ENCODE data around the gene PRDM16. TPM values are rescaled to one million over a fixed set of nuclear protein-coding genes. Genes with fewer than 3 reads are reported as not detected.
A peak's percentile ranks its signal among the peaks of the same experiment; 100 is the strongest.

Gene PRDM16
- polyA plus RNA-seq, 1 donor from 2014 or later = 0.21 TPM

GRCh38 chr1:3140437-3140836, 71.4 kb downstream of the PRDM16 start:
- peaks cover 3% of the 10 kb centered on the region for H3F3A ChIP-seq (ENCODE audit: insufficient read depth, low read length, poor library complexity, severe bottlenecking)
- H2AFZ ChIP-seq (ENCODE audit: low read depth, low read length) = no peak overlapping the region
- H3K9me2 ChIP-seq (ENCODE audit: insufficient read depth, low read length) = no peaks in the 10 kb centered on the region
- TF ChIP-seq, protein P1, sequence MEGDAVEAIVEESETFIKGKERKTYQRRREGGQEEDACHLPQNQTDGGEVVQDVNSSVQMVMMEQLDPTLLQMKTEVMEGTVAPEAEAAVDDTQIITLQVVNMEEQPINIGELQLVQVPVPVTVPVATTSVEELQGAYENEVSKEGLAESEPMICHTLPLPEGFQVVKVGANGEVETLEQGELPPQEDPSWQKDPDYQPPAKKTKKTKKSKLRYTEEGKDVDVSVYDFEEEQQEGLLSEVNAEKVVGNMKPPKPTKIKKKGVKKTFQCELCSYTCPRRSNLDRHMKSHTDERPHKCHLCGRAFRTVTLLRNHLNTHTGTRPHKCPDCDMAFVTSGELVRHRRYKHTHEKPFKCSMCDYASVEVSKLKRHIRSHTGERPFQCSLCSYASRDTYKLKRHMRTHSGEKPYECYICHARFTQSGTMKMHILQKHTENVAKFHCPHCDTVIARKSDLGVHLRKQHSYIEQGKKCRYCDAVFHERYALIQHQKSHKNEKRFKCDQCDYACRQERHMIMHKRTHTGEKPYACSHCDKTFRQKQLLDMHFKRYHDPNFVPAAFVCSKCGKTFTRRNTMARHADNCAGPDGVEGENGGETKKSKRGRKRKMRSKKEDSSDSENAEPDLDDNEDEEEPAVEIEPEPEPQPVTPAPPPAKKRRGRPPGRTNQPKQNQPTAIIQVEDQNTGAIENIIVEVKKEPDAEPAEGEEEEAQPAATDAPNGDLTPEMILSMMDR (IDR thresholded peaks at IDR 0.05; ENCODE audit: poor library complexity, severe bottlenecking) = no peak
- TF ChIP-seq, protein P2, sequence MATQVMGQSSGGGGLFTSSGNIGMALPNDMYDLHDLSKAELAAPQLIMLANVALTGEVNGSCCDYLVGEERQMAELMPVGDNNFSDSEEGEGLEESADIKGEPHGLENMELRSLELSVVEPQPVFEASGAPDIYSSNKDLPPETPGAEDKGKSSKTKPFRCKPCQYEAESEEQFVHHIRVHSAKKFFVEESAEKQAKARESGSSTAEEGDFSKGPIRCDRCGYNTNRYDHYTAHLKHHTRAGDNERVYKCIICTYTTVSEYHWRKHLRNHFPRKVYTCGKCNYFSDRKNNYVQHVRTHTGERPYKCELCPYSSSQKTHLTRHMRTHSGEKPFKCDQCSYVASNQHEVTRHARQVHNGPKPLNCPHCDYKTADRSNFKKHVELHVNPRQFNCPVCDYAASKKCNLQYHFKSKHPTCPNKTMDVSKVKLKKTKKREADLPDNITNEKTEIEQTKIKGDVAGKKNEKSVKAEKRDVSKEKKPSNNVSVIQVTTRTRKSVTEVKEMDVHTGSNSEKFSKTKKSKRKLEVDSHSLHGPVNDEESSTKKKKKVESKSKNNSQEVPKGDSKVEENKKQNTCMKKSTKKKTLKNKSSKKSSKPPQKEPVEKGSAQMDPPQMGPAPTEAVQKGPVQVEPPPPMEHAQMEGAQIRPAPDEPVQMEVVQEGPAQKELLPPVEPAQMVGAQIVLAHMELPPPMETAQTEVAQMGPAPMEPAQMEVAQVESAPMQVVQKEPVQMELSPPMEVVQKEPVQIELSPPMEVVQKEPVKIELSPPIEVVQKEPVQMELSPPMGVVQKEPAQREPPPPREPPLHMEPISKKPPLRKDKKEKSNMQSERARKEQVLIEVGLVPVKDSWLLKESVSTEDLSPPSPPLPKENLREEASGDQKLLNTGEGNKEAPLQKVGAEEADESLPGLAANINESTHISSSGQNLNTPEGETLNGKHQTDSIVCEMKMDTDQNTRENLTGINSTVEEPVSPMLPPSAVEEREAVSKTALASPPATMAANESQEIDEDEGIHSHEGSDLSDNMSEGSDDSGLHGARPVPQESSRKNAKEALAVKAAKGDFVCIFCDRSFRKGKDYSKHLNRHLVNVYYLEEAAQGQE (IDR thresholded peaks at IDR 0.05; ENCODE audit: borderline replicate concordance) = no peak
- TF ChIP-seq RAD21 (conservative IDR thresholded peaks at IDR 0.05) (no peak), SMC3 (conservative IDR thresholded peaks at IDR 0.05; ENCODE audit: poor library complexity) (no peak), MXI1 (conservative IDR thresholded peaks at IDR 0.05; ENCODE audit: poor library complexity, severe bottlenecking) (no peak), EZH2 (IDR thresholded peaks at IDR 0.05; ENCODE audit: borderline replicate concordance, insufficient read depth, low read length, poor library complexity, severe bottlenecking) (no peak), EP300 (conservative IDR thresholded peaks at IDR 0.05; ENCODE audit: poor library complexity, severe bottlenecking) (no peak), POLR2AphosphoS5 (IDR thresholded peaks at IDR 0.05) (no peak), TAF1 (IDR thresholded peaks at IDR 0.05; ENCODE audit: low read depth) (no peak)
- H3K36me3 ChIP-seq (ENCODE audit: insufficient read depth, low read length) = no peaks in the 10 kb centered on the region
- peak overlapping the region; percentile 39 for H3K4me3 ChIP-seq (ENCODE audit: low read length)
- H3K9ac ChIP-seq (ENCODE audit: low read length) = peak overlapping the region; percentile 48
- no peak overlapping the region for H3K4me2 ChIP-seq (ENCODE audit: low read length)
- H3K27me3 ChIP-seq (ENCODE audit: insufficient read depth, low read depth, low read length) = no peaks in the 10 kb centered on the region
- H3K9me3 ChIP-seq (ENCODE audit: low read length) = no peaks in the 10 kb centered on the region
- H3K79me2 ChIP-seq (replicated peaks; ENCODE audit: insufficient read depth, low read length) = peaks cover 41% of the 10 kb centered on the region
- peak overlapping the region; percentile 71 for H3K27ac ChIP-seq (ENCODE audit: low read length)
- no peaks in the 10 kb centered on the region for H4K20me1 ChIP-seq (ENCODE audit: insufficient read depth)

DNA sequence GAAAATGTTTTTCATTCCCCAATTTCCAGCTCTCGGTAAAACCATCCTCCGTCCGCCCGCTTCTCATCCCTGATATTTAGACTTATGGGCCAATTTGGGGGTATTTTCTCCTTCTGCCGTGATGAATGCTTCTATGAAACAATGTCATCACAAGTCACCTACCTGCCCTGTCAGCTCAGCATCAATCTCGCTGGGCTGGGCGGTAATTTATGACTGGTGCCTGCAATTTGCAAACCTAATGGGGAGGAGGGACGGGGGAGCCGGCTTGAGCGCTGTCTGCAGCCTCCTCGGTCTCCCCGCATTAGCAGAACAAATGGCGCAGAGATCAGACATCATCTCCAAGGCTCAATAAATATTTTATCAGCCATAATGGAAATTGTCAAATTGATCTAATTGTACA, 72.1 kb downstream of the PRDM16 start:
- Histone ChIP-seq H3K27me3 (ENCODE audit: insufficient read depth, low read depth, low read length) (no peaks in the 10 kb centered on the region), H2AFZ (ENCODE audit: low read depth, low read length) (no peak overlapping the region), H3K9me2 (ENCODE audit: insufficient read depth, low read length) (no peaks in the 10 kb centered on the region), H3K4me2 (ENCODE audit: low read length) (peak overlapping the region; percentile 46), H3K4me3 (ENCODE audit: low read length) (peak overlapping the region; percentile 39), H3K36me3 (ENCODE audit: insufficient read depth, low read length) (no peaks in the 10 kb centered on the region), H3F3A (ENCODE audit: insufficient read depth, low read length, poor library complexity, severe bottlenecking) (peaks cover 3% of the 10 kb centered on the region), H3K9me3 (ENCODE audit: low read length) (no peaks in the 10 kb centered on the region), H4K20me1 (ENCODE audit: insufficient read depth) (no peaks in the 10 kb centered on the region), H3K9ac (ENCODE audit: low read length) (peak overlapping the region; percentile 48), H3K79me2 (replicated peaks; ENCODE audit: insufficient read depth, low read length) (peaks cover 41% of the 10 kb centered on the region), H3K27ac (ENCODE audit: low read length) (peak overlapping the region; percentile 71)
- TF ChIP-seq SMC3 (conservative IDR thresholded peaks at IDR 0.05; ENCODE audit: poor library complexity) = no peak
- no peak for TF ChIP-seq TAF1 (IDR thresholded peaks at IDR 0.05; ENCODE audit: low read depth)
- TF ChIP-seq EZH2 (IDR thresholded peaks at IDR 0.05; ENCODE audit: borderline replicate concordance, insufficient read depth, low read length, poor library complexity, severe bottlenecking) = no peak
- no peak for TF ChIP-seq MXI1 (conservative IDR thresholded peaks at IDR 0.05; ENCODE audit: poor library complexity, severe bottlenecking)
- TF ChIP-seq POLR2AphosphoS5 (IDR thresholded peaks at IDR 0.05) = peak; percentile 35
- peak; percentile 55 for TF ChIP-seq EP300 (conservative IDR thresholded peaks at IDR 0.05; ENCODE audit: poor library complexity, severe bottlenecking)
- TF ChIP-seq, protein P1 (IDR thresholded peaks at IDR 0.05; ENCODE audit: poor library complexity, severe bottlenecking) = no peak
- TF ChIP-seq RAD21 (conservative IDR thresholded peaks at IDR 0.05) = no peak
- TF ChIP-seq, protein P2 (IDR thresholded peaks at IDR 0.05; ENCODE audit: borderline replicate concordance) = peak; percentile 51

Measured in neural cell (in vitro differentiated cells).